Panc1 (cell line): ENCODE data around the gene TRAPPC12.

Experiments used
- POLR2AphosphoS5 ChIP-seq: IDR thresholded peaks from 2 replicates; pipeline ENCODE4 v1.6.1; 2012; ENCODE audit warnings: mild to moderate bottlenecking, low read depth, low read length, moderate library complexity
- SIN3A ChIP-seq: IDR thresholded peaks from 2 replicates; pipeline ENCODE4 v1.6.1; 2012; ENCODE audit warnings: low read depth, mild to moderate bottlenecking, low read length, moderate library complexity, borderline replicate concordance; ENCODE audit not compliant: insufficient read depth
- TCF7L2 ChIP-seq: IDR thresholded peaks from 2 replicates; pipeline ENCODE4 v1.6.1; 2011; ENCODE audit warnings: mild to moderate bottlenecking, low read depth, low read length, inconsistent platforms
- TF ChIP-seq, protein P1 (sequence below): fragments of 450-650 bp; IDR thresholded peaks from 2 replicates; pipeline ENCODE4 v1.5.1; 2017; ENCODE audit warnings: mild to moderate bottlenecking
- TF ChIP-seq, protein P2 (sequence below), 2 experiments: IDR thresholded peaks; 2 replicates each; pipeline ENCODE4 v1.6.1; 2011 to 2012; ENCODE audit warnings: low read depth in 2 of 2, control low read depth in 1 of 2, low read length in 1 of 2, mild to moderate bottlenecking in 1 of 2, moderate library complexity in 1 of 2; ENCODE audit not compliant: insufficient read depth in 1 of 2

DNA sequence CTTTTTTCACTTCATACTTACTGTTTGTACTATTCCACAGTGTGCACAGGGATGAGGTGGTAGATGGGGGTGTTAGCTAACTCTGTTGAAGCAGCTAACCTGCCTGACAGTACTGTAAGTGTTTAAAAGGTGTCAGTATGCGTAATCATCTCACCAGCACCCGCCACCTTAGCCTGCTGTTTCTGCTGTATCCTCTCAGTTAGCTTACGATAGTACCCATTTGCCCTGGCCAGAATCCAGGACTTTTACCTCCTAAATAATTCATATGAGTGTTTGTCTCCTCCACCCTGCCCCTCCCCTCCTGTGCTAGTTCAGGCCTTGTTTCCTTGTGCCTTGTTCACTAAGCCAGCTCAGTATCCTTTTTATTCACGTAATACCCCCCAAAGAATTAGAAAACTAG is 34.2 kb downstream of the TRAPPC12 start:
- TF ChIP-seq, protein P1, sequence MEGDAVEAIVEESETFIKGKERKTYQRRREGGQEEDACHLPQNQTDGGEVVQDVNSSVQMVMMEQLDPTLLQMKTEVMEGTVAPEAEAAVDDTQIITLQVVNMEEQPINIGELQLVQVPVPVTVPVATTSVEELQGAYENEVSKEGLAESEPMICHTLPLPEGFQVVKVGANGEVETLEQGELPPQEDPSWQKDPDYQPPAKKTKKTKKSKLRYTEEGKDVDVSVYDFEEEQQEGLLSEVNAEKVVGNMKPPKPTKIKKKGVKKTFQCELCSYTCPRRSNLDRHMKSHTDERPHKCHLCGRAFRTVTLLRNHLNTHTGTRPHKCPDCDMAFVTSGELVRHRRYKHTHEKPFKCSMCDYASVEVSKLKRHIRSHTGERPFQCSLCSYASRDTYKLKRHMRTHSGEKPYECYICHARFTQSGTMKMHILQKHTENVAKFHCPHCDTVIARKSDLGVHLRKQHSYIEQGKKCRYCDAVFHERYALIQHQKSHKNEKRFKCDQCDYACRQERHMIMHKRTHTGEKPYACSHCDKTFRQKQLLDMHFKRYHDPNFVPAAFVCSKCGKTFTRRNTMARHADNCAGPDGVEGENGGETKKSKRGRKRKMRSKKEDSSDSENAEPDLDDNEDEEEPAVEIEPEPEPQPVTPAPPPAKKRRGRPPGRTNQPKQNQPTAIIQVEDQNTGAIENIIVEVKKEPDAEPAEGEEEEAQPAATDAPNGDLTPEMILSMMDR, result no peak
- TF ChIP-seq, protein P2, sequence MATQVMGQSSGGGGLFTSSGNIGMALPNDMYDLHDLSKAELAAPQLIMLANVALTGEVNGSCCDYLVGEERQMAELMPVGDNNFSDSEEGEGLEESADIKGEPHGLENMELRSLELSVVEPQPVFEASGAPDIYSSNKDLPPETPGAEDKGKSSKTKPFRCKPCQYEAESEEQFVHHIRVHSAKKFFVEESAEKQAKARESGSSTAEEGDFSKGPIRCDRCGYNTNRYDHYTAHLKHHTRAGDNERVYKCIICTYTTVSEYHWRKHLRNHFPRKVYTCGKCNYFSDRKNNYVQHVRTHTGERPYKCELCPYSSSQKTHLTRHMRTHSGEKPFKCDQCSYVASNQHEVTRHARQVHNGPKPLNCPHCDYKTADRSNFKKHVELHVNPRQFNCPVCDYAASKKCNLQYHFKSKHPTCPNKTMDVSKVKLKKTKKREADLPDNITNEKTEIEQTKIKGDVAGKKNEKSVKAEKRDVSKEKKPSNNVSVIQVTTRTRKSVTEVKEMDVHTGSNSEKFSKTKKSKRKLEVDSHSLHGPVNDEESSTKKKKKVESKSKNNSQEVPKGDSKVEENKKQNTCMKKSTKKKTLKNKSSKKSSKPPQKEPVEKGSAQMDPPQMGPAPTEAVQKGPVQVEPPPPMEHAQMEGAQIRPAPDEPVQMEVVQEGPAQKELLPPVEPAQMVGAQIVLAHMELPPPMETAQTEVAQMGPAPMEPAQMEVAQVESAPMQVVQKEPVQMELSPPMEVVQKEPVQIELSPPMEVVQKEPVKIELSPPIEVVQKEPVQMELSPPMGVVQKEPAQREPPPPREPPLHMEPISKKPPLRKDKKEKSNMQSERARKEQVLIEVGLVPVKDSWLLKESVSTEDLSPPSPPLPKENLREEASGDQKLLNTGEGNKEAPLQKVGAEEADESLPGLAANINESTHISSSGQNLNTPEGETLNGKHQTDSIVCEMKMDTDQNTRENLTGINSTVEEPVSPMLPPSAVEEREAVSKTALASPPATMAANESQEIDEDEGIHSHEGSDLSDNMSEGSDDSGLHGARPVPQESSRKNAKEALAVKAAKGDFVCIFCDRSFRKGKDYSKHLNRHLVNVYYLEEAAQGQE (IDR thresholded peaks at IDR 0.05; ENCODE audit: insufficient read depth in 1 of 2, low read depth in 2 of 2, low read length in 1 of 2), result no peak
- no peak for TF ChIP-seq POLR2AphosphoS5
- no peak for TF ChIP-seq TCF7L2
- TF ChIP-seq SIN3A, result no peak
